Measurements from ENCODE around the gene GABRB1. TPM values are rescaled to one million over a fixed set of nuclear protein-coding genes. Genes with fewer than 3 reads are reported as not detected.

GABRB1 gene
- total RNA-seq, 4 donors from 2014 or later = not detected

DNA sequence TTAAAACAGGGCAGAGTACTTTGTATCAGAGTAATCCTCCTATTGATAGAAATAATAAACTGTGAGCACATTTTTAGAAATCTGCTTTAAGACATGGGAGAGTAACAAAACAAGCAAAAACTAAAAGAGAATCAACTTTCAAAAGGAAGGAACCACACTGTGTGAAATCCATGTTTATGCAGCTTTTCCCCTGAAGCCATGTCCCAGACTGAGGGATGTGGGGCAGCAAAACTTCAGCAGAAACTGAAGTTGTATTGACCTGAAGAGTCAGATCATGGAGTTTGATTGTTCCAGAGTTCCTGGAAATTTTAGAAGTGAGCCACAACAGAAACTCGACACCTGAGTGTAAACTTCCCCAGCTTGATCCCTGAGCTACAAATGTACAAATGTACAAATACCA, 378.9 kb downstream of the GABRB1 start:
- Histone ChIP-seq H3K9me3 (no peaks in the 10 kb centered on the region), H3K4me3 (no peak overlapping the region), H3K27ac (no peak overlapping the region), H3K36me3 (no peaks in the 10 kb centered on the region), H3K4me1 (no peaks in the 10 kb centered on the region), H3K27me3 (no peaks in the 10 kb centered on the region)
- WGBS, 2 donors (ENCODE audit: low coverage in 1 of 2) = 45 to 50% methylated on average over 1 of the region's 1 CpG
- no peak for ATAC-seq
- TF ChIP-seq POLR2A (IDR thresholded peaks at IDR 0.05) (no peak), POLR2AphosphoS5 (IDR thresholded peaks at IDR 0.05) (no peak), EP300 (IDR thresholded peaks at IDR 0.05) (no peak)
- TF ChIP-seq, protein P1, sequence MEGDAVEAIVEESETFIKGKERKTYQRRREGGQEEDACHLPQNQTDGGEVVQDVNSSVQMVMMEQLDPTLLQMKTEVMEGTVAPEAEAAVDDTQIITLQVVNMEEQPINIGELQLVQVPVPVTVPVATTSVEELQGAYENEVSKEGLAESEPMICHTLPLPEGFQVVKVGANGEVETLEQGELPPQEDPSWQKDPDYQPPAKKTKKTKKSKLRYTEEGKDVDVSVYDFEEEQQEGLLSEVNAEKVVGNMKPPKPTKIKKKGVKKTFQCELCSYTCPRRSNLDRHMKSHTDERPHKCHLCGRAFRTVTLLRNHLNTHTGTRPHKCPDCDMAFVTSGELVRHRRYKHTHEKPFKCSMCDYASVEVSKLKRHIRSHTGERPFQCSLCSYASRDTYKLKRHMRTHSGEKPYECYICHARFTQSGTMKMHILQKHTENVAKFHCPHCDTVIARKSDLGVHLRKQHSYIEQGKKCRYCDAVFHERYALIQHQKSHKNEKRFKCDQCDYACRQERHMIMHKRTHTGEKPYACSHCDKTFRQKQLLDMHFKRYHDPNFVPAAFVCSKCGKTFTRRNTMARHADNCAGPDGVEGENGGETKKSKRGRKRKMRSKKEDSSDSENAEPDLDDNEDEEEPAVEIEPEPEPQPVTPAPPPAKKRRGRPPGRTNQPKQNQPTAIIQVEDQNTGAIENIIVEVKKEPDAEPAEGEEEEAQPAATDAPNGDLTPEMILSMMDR (IDR thresholded peaks at IDR 0.05) = no peak

DNA sequence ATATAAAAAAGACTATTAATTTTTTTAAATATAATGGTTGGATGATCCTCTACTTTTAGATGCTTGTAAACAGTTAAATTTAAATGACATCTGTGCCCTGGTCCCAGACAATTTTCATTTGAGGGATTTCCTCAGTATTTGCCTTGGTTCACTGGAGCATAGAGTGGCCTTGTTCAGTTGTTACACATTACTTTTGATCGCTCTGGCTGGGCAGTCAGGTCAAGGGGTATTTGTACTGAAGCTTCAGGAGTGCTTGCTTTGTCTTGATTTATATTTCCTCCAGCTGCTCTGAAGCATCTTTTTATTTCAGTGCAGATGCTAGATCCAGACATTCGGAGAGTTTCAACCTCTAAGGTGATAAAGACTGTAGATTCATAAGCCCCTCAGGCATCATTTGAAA, 382.2 kb downstream of the GABRB1 start:
- Histone ChIP-seq H3K27me3 (no peaks in the 10 kb centered on the region), H3K36me3 (no peaks in the 10 kb centered on the region), H3K27ac (no peak overlapping the region), H3K4me1 (no peaks in the 10 kb centered on the region), H3K9me3 (no peaks in the 10 kb centered on the region), H3K4me3 (no peak overlapping the region)
- WGBS, 2 donors (ENCODE audit: low coverage in 1 of 2) = 25 to 69% methylated on average over 2 of the region's 2 CpGs
- no peak for TF ChIP-seq POLR2A (IDR thresholded peaks at IDR 0.05)
- TF ChIP-seq EP300 (IDR thresholded peaks at IDR 0.05) = no peak
- TF ChIP-seq, protein P1 (IDR thresholded peaks at IDR 0.05) = no peak
- no peak for ATAC-seq

DNA sequence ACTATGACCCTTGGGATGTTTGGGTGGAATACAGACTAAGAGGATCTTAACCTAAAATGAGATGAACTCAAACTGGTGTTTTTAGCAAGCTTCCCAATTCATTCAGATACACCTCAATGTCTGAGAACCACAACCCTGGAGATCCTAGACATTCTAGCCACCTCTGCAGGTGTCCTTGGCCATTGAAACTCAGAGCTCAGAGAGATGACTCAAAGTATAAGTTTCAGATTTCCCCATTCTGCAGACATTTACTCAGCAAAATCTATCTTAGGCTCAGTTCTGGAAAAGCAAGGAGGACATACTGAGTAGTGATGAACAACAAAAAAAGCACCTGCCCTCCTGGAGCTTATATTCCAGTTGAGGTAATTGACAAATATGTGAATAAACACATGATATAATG, 384.4 kb downstream of the GABRB1 start:
- no peaks in the 10 kb centered on the region for H3K36me3 ChIP-seq

DNA sequence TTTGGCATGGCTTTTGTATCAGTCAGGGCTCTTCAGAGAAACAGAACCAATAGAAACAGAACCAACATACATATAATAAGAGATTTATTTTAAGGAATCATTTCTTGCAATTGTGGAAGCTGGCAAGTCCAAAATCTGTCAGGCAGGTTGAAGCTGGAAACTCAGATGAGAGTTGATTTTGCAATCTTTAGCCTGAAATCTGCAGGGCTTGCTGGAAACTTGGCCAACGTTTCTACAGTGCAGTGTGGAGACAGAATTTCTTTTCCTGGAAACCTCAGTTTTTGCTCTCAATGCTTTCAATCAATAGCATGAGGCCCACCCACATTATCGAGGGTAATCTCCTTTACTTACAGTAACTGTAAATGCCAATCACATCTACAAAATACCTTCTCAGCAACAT, 386.8 kb downstream of the GABRB1 start:
- H3K27me3 ChIP-seq = peaks cover 3% of the 10 kb centered on the region
- TF ChIP-seq POLR2AphosphoS5 (IDR thresholded peaks at IDR 0.05) = no peak
- no peak for ATAC-seq
- H3K27ac ChIP-seq = no peak overlapping the region
- no peaks in the 10 kb centered on the region for H3K9me3 ChIP-seq
- whole genome bisulfite sequencing, 2 donors (ENCODE audit: low coverage in 1 of 2) = 38 to 67% methylated on average over 2 of the region's 2 CpGs
- H3K36me3 ChIP-seq = no peaks in the 10 kb centered on the region
- H3K4me3 ChIP-seq = no peak overlapping the region
- H3K4me1 ChIP-seq = no peaks in the 10 kb centered on the region

More for the DNA sequence above, 384.4 kb downstream of the GABRB1 start:
- Histone ChIP-seq H3K27ac (no peak overlapping the region), H3K4me3 (no peak overlapping the region), H3K9me3 (no peaks in the 10 kb centered on the region), H3K4me1 (no peaks in the 10 kb centered on the region), H3K27me3 (peaks cover 3% of the 10 kb centered on the region)
- TF ChIP-seq EP300 (IDR thresholded peaks at IDR 0.05) (no peak), POLR2A (IDR thresholded peaks at IDR 0.05) (no peak), POLR2AphosphoS5 (IDR thresholded peaks at IDR 0.05) (no peak)
- TF ChIP-seq, protein P1 (IDR thresholded peaks at IDR 0.05) = no peak
- ATAC-seq = no peak

DNA sequence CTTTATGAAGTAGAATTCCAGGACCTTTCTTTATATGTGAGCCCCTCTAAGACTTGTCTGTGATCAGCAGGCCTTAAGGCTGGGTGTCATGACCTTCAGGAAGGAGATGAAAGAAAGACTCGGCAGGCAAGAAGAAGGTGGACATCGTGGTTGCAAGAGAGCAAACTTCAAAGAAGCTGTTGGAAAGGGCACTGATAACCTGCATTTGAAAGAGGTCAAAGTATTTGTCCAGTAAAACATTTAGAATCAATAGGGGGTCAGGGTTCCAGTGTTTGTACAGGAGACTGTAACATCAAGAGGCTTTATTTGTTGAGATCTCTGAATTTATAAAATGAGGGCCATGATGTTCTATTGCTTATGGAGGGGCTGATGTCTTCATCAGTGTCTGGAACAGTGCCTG, 387.9 kb downstream of the GABRB1 start:
- Histone ChIP-seq H3K4me3 (no peak overlapping the region), H3K27me3 (peaks cover 3% of the 10 kb centered on the region), H3K4me1 (no peaks in the 10 kb centered on the region), H3K9me3 (no peaks in the 10 kb centered on the region), H3K36me3 (no peaks in the 10 kb centered on the region), H3K27ac (no peak overlapping the region)
- TF ChIP-seq POLR2A (IDR thresholded peaks at IDR 0.05) (no peak), EP300 (IDR thresholded peaks at IDR 0.05) (no peak), POLR2AphosphoS5 (IDR thresholded peaks at IDR 0.05) (no peak)
- TF ChIP-seq, protein P1 (IDR thresholded peaks at IDR 0.05) = no peak
- ATAC-seq = no peak
- 46% methylated on average over 2 of the region's 2 CpGs for WGBS, 2 donors (ENCODE audit: low coverage in 1 of 2)

DNA sequence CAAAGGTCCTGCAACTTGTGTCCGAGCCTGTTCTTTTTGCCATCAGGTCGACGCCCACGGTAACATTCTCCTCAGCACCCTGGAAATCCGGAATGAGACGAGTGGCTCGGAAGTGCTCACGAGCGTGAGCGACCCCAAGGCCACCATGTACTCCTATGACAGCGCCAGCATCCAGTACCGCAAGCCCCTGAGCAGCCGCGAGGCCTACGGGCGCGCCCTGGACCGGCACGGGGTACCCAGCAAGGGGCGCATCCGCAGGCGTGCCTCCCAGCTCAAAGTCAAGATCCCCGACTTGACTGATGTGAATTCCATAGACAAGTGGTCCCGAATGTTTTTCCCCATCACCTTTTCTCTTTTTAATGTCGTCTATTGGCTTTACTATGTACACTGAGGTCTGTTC, 394.3 kb downstream of the GABRB1 start:
- ATAC-seq = no peak

More for the DNA sequence above, 394.3 kb downstream of the GABRB1 start:
- no peaks in the 10 kb centered on the region for H3K4me1 ChIP-seq
- no peaks in the 10 kb centered on the region for H3K36me3 ChIP-seq
- H3K4me3 ChIP-seq = no peak overlapping the region
- 90 to 91% methylated on average over 14 to 15 of the region's 25 CpGs for WGBS, 2 donors (ENCODE audit: low coverage in 1 of 2)
- H3K27ac ChIP-seq = no peak overlapping the region
- no peaks in the 10 kb centered on the region for H3K27me3 ChIP-seq
- TF ChIP-seq EP300 (IDR thresholded peaks at IDR 0.05) (no peak), POLR2A (IDR thresholded peaks at IDR 0.05) (no peak), POLR2AphosphoS5 (IDR thresholded peaks at IDR 0.05) (no peak)
- TF ChIP-seq, protein P1 (IDR thresholded peaks at IDR 0.05) = no peak
- no peaks in the 10 kb centered on the region for H3K9me3 ChIP-seq
